Vagina (tissue), 2 donors: ENCODE measurements around the gene OPRL1.

Experiments used
- POLR2AphosphoS5 ChIP-seq, 2 donors: sonication (generic); formaldehyde crosslinking; IDR thresholded peaks; one replicate each; pipeline ENCODE4 v1.9.0; 2017; ENCODE audit warnings: antibody characterized with exemption in 2 of 2, mild to moderate bottlenecking in 2 of 2, low read depth in 1 of 2; ENCODE audit not compliant: insufficient read depth in 1 of 2
- TF ChIP-seq, protein P1 (sequence below), 3 experiments: fragments of 450-650 bp in 2 of 3; fragments of 200-600 bp in 1 of 3; sonication (generic) in 1 of 3; IDR thresholded peaks; one replicate each; pipeline ENCODE4 v1.5.1; 2017 to 2019; ENCODE audit warnings: antibody characterized with exemption in 3 of 3, mild to moderate bottlenecking in 2 of 3, moderate library complexity in 2 of 3

DNA sequence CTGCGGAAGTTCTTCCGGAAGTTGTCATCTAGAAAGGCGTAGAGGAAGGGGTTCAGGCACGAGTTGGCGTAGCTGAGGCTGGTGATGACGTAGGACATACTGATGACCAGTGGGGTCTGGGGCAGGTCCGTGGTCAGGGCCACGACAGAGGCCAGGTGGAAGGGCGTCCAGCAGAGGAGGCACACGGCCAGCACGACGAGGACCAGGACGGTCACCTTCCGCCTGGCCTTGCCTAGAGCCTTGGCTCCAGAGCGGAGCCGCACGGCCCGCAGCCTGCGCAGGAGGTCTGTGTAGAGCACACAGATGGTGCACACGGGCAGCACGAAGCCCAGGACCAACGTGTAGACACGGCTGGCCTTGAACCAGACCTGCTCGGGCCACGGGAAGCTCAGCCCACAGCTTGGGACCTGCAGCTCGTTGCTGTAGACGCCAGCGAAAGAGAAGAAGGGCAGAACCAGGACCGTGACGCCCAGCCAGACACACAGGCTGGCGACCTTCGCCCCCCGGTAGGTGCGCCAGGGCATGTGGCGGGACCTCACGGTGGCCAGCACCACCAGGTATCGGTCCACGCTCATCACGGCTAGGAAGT lies 26.1 kb downstream of the OPRL1 start:
- TF ChIP-seq, protein P1, sequence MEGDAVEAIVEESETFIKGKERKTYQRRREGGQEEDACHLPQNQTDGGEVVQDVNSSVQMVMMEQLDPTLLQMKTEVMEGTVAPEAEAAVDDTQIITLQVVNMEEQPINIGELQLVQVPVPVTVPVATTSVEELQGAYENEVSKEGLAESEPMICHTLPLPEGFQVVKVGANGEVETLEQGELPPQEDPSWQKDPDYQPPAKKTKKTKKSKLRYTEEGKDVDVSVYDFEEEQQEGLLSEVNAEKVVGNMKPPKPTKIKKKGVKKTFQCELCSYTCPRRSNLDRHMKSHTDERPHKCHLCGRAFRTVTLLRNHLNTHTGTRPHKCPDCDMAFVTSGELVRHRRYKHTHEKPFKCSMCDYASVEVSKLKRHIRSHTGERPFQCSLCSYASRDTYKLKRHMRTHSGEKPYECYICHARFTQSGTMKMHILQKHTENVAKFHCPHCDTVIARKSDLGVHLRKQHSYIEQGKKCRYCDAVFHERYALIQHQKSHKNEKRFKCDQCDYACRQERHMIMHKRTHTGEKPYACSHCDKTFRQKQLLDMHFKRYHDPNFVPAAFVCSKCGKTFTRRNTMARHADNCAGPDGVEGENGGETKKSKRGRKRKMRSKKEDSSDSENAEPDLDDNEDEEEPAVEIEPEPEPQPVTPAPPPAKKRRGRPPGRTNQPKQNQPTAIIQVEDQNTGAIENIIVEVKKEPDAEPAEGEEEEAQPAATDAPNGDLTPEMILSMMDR (IDR thresholded peaks at IDR 0.05): no peak
- TF ChIP-seq POLR2AphosphoS5 (IDR thresholded peaks at IDR 0.05; ENCODE audit: insufficient read depth in 1 of 2, low read depth in 1 of 2): no peak
